ENCODE data around the gene PPME1.

PPME1 gene

DNA sequence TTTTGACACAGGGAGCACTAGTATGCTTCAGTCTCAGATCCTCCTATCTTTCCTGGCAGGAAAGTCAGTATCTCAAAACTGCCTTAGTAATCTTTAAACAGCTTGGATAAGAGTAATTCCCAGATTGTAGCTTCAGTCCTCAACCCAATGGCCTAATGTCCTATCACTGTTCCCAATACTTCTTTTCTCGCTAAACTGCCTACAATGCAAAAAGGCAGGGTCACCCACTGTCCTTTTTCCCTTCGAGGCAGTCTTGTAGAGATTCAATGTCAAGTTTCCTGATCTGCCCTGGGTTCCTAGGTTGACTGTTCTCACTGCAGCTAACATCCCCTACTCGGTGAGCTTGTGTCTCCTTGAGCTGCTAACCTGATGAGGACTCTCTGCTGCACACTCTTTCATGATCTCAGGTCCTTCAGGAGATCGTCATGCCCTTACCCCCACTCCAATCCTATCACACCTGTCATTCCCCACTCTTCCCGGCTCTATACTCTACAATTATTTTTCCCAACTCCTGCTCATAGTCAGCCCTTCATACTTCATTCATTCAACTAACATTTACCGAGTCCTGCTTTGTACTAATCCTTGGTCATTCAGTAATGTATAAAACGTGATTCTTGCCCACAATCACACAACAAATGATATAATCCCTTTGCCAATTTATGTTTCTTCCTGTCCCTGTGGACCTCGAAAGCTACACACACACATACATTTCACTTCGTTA lies 1.2 kb upstream of the PPME1 start:
- Histone ChIP-seq H3K27me3 (ENCODE audit: control insufficient read depth, insufficient read depth, low read length) (no peaks in the 10 kb centered on the region), H3K27ac (ENCODE audit: low read depth, low read length) (peak overlapping the region; percentile 92), H3K4me3 (ENCODE audit: low read length) (peak overlapping the region; percentile 94), H3K4me1 (ENCODE audit: control insufficient read depth, insufficient read depth, low read length) (peaks cover 13% of the 10 kb centered on the region), H3K36me3 (ENCODE audit: control insufficient read depth, insufficient read depth, low read length) (no peaks in the 10 kb centered on the region), H3K9ac (ENCODE audit: low read length) (peak overlapping the region; percentile 80)

DNA sequence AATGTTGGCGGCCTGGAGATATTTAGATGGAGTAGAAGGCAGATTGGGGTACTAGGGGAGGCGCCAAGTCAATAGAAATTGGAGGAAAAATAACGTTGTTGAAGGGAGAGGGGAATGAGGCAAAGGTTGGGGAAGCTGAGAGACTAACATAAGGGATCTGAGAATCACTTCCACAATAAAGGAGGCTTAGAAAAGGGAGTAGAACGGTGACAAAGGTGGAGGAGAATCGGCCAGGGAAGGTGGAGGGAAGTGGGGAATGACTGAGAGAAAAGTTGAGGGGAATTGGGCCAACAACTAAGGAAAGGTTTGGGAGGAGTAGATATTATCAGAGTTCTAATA lies 510 bp downstream of the PPME1 start:
- H3K27ac ChIP-seq (ENCODE audit: low read depth, low read length), result peak overlapping the region; percentile 92
- peak overlapping the region; percentile 72 for H3K9ac ChIP-seq (ENCODE audit: low read length)
- peak overlapping the region; percentile 94 for H3K4me3 ChIP-seq (ENCODE audit: low read length)
- H3K27me3 ChIP-seq (ENCODE audit: control insufficient read depth, insufficient read depth, low read length), result no peaks in the 10 kb centered on the region
- peaks cover 13% of the 10 kb centered on the region for H3K4me1 ChIP-seq (ENCODE audit: control insufficient read depth, insufficient read depth, low read length)
- no peaks in the 10 kb centered on the region for H3K36me3 ChIP-seq (ENCODE audit: control insufficient read depth, insufficient read depth, low read length)

DNA sequence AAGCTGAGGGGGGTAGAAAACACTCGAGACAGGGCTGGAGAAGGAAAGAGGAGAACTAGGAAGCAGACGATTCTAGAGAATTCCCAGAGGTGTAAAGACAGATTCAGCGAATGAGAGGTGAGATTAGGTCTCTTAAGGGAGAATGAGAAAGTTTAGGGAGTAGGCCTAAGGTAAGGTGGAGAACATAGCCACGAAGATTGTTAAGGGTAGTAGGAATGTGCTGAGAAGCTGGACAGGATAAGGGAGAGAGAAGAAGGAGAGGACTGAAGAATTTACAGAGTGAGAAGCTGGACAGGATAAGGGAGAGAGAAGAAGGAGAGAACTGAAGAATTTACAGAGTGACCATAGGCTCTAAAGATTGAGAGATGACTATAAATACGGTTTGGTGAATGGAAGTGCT lies 908 bp downstream of the PPME1 start:
- Histone ChIP-seq H3K4me1 (ENCODE audit: control insufficient read depth, insufficient read depth, low read length) (peaks cover 13% of the 10 kb centered on the region), H3K4me3 (ENCODE audit: low read length) (peak overlapping the region; percentile 94), H3K9ac (ENCODE audit: low read length) (no peak overlapping the region)

DNA sequence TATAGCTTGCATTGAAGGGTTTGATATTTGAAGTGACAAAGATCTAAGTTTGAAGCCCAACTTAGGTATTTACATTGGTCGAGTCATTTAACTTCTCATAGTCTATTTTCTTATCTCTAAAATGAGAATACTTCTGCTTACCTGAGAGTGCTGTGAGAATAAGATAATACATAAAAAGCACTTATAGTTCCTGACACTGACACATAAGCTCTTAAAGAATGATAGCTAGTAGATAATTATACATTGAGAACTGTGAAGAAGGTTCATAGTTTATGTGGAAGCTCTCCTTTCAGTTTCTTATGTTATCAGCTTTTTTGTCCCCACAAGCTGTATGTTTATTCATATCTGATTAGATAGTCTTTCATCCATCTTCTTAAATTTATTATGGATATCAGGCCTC lies 4.8 kb downstream of the PPME1 start:
- Histone ChIP-seq H3K9ac (ENCODE audit: low read length) (no peak overlapping the region), H3K36me3 (ENCODE audit: control insufficient read depth, insufficient read depth, low read length) (no peaks in the 10 kb centered on the region), H3K27ac (ENCODE audit: low read depth, low read length) (no peak overlapping the region), H3K27me3 (ENCODE audit: control insufficient read depth, insufficient read depth, low read length) (no peaks in the 10 kb centered on the region), H3K4me3 (ENCODE audit: low read length) (no peak overlapping the region), H3K4me1 (ENCODE audit: control insufficient read depth, insufficient read depth, low read length) (peaks cover 7% of the 10 kb centered on the region)

More for the DNA sequence above, 908 bp downstream of the PPME1 start:
- H3K27ac ChIP-seq (ENCODE audit: low read depth, low read length), result no peak overlapping the region
- H3K36me3 ChIP-seq (ENCODE audit: control insufficient read depth, insufficient read depth, low read length), result no peaks in the 10 kb centered on the region
- H3K27me3 ChIP-seq (ENCODE audit: control insufficient read depth, insufficient read depth, low read length), result no peaks in the 10 kb centered on the region

DNA sequence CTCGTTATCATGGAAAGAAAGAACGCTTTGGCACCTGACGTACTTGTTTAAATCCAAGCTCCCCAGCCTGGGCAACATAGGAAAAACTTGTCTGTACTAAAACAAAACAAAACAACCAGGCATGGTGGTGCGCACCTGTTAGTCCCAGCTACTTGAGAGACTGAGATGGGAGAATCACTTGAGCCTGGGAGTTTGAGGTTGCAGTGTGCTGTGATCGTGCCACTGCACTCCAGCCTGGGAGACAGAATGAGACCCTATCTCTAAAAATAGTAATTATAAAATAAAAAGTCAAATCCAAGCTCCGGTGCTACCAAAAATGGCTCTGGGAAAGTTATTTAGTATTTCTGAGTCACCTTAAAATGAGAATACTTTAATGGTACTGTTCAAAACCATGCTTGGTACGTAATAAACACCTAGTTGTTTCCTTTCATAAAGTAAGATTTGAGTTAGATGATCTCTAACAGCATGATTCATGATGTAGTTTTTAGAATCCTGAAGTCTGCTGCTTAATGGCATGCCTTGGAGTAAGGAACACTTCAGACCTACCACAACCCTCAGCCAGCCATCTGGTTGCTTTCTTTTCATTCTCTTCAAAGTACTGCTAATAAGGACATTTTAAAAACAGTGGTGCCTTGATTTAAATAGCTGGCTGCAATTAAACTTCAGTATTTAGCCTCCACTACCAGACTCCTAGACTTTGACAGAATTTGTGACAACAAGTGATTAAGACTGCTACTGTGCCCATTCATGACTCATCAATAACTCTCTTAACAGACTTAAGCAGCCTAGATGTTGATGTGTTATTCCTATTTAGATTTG lies 8.4 kb downstream of the PPME1 start:
- H3K27me3 ChIP-seq (ENCODE audit: control insufficient read depth, insufficient read depth, low read length), result no peaks in the 10 kb centered on the region
- H3K27ac ChIP-seq (ENCODE audit: low read depth, low read length), result no peak overlapping the region
- H3K9ac ChIP-seq (ENCODE audit: low read length), result no peak overlapping the region
- H3K4me3 ChIP-seq (ENCODE audit: low read length), result no peak overlapping the region
- no peaks in the 10 kb centered on the region for H3K4me1 ChIP-seq (ENCODE audit: control insufficient read depth, insufficient read depth, low read length)
- no peaks in the 10 kb centered on the region for H3K36me3 ChIP-seq (ENCODE audit: control insufficient read depth, insufficient read depth, low read length)

DNA sequence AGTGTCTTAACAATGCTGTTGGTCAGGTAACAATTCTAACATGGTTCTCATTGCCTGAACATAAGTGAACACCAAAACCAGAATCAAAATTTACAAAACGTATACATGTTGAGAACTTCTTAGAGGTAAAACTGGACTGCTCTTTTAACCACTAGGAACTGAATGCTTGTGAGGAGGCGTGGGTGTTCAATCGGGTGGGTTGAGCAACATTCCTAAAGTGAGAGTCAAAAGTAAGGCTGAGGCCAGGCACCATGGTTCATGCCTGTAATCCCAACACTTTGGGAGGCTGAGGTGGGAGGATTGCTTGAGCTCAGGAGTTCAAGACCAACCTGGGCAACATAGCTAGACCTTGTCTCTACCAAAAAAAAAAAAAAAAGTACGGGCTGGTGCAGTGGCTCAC lies 11.5 kb downstream of the PPME1 start:
- H3K9ac ChIP-seq (ENCODE audit: low read length), result no peak overlapping the region
- H3K4me3 ChIP-seq (ENCODE audit: low read length), result no peak overlapping the region
- no peak overlapping the region for H3K27ac ChIP-seq (ENCODE audit: low read depth, low read length)
- no peaks in the 10 kb centered on the region for H3K4me1 ChIP-seq (ENCODE audit: control insufficient read depth, insufficient read depth, low read length)
- no peaks in the 10 kb centered on the region for H3K36me3 ChIP-seq (ENCODE audit: control insufficient read depth, insufficient read depth, low read length)
- H3K27me3 ChIP-seq (ENCODE audit: control insufficient read depth, insufficient read depth, low read length), result no peaks in the 10 kb centered on the region

DNA sequence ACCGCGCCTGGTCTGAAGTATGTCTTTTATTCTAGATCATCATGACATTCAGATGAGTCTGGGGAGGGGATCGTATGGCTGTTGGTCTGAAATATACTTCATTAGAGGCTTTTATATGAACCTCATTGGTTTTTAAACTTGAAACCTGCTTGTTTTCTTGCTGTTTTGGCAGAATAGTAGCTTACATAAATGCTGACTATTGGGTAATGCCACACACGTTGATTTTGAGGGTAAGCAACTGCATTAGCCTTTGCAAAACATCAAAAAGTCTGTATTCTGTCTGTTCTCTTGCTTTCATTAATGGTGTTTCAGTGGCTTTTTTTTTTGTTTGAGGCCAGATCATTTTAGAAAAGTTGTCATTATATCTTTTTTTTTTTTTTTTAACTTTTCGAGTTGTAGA lies 14.2 kb downstream of the PPME1 start:
- H3K4me3 ChIP-seq (ENCODE audit: low read length), result no peak overlapping the region
- no peak overlapping the region for H3K9ac ChIP-seq (ENCODE audit: low read length)
- no peak overlapping the region for H3K27ac ChIP-seq (ENCODE audit: low read depth, low read length)
- no peaks in the 10 kb centered on the region for H3K4me1 ChIP-seq (ENCODE audit: control insufficient read depth, insufficient read depth, low read length)
- H3K36me3 ChIP-seq (ENCODE audit: control insufficient read depth, insufficient read depth, low read length), result no peaks in the 10 kb centered on the region
- H3K27me3 ChIP-seq (ENCODE audit: control insufficient read depth, insufficient read depth, low read length), result no peaks in the 10 kb centered on the region

DNA sequence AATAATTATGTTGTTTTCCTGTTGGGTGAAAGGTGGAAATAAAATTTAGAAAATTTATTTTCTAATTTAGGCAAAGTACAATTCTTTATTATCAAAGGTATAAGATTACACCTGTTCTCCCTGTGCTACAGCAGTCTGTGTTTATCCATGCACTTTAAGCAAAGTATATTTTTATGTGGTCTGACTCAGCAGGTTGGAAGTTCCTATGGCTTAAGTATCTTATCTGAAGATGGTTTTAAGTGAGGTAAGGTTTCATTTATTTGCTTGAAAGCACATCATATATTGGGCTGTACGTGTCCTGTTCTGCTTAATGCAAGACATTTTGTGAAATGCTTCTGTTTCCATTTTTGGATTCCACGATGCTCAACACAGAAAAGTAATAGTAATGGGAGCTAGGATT lies 14.6 kb downstream of the PPME1 start:
- Histone ChIP-seq H3K27ac (ENCODE audit: low read depth, low read length) (no peak overlapping the region), H3K27me3 (ENCODE audit: control insufficient read depth, insufficient read depth, low read length) (no peaks in the 10 kb centered on the region), H3K4me3 (ENCODE audit: low read length) (no peak overlapping the region), H3K36me3 (ENCODE audit: control insufficient read depth, insufficient read depth, low read length) (no peaks in the 10 kb centered on the region), H3K9ac (ENCODE audit: low read length) (no peak overlapping the region), H3K4me1 (ENCODE audit: control insufficient read depth, insufficient read depth, low read length) (no peaks in the 10 kb centered on the region)

DNA sequence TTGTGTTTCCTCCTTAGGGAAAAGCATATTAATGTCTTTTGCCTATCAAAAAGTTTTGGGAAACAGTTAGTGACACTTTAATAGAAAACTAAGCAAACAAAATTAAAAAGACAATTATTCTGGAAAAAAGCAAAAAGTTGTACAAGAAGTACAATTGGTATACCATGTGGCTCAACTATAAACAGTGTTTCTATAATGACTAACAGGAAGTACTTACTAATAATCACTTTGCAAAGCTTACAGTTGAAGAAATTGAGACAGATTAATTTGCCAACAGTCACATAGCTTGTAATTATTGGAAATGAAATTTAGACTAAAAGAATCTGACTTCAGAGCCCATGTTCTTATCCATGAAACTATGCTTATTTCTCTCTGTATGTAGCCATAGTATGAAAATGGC lies 24.7 kb downstream of the PPME1 start:
- Histone ChIP-seq H3K27ac (ENCODE audit: low read depth, low read length) (no peak overlapping the region), H3K4me1 (ENCODE audit: control insufficient read depth, insufficient read depth, low read length) (no peaks in the 10 kb centered on the region), H3K4me3 (ENCODE audit: low read length) (no peak overlapping the region), H3K9ac (ENCODE audit: low read length) (no peak overlapping the region), H3K36me3 (ENCODE audit: control insufficient read depth, insufficient read depth, low read length) (peaks cover 2% of the 10 kb centered on the region), H3K27me3 (ENCODE audit: control insufficient read depth, insufficient read depth, low read length) (no peaks in the 10 kb centered on the region)

DNA sequence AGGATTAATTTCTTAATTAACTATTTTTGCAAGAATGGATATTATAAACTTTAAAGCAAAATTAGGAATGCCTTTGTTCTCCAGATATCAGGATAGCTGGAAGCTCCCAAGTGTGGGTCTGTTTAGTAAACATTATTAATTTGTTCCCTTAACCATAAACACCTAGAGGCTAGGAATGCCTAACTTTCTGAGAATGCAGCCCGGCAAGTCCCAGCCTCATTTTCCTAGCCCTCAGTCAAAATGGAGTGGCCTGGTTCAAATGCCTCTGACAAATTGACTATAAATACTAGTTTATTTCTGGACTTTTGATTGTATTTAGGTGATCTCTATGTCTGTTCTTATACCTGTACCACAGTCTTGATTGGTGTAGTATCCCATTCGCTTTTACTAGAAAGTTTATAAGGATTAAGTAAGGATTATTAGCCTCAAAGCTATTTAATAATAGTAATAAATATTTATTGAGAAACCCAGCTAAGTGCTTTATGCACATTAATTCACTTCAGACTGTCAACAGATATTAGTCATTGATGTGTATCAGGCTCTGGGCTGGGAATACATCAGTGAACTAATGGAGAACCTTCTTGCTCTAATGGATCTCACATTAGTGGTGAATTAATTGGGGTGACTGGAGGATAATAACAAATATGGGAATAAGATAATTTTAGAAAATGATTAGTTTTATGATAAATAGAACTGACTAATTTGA lies 25.8 kb downstream of the PPME1 start:
- Histone ChIP-seq H3K4me3 (ENCODE audit: low read length) (no peak overlapping the region), H3K36me3 (ENCODE audit: control insufficient read depth, insufficient read depth, low read length) (peaks cover 2% of the 10 kb centered on the region), H3K9ac (ENCODE audit: low read length) (no peak overlapping the region), H3K4me1 (ENCODE audit: control insufficient read depth, insufficient read depth, low read length) (no peaks in the 10 kb centered on the region), H3K27ac (ENCODE audit: low read depth, low read length) (no peak overlapping the region), H3K27me3 (ENCODE audit: control insufficient read depth, insufficient read depth, low read length) (no peaks in the 10 kb centered on the region)

DNA sequence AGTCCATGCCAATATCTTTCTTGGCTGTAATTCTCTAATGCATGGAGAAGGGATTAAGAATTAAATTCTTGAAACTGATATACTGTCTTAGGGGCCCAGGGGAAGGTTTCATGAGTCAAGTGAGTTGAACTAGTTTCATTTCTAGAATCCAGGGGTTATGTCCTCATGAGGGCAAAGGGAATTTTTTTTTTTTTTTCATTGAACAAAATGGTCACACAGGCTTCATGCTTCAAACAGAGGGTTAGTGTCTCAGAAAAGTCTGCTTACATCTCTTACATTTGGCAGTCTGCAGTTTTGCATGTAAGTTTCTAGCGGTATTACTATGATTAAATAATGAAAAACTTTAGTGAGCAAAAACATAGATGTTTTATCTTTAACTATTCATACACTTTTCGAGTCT lies 32.9 kb downstream of the PPME1 start:
- Histone ChIP-seq H3K27ac (ENCODE audit: low read depth, low read length) (no peak overlapping the region), H3K4me3 (ENCODE audit: low read length) (no peak overlapping the region), H3K9ac (ENCODE audit: low read length) (no peak overlapping the region), H3K27me3 (ENCODE audit: control insufficient read depth, insufficient read depth, low read length) (no peaks in the 10 kb centered on the region), H3K4me1 (ENCODE audit: control insufficient read depth, insufficient read depth, low read length) (no peaks in the 10 kb centered on the region), H3K36me3 (ENCODE audit: control insufficient read depth, insufficient read depth, low read length) (no peaks in the 10 kb centered on the region)

DNA sequence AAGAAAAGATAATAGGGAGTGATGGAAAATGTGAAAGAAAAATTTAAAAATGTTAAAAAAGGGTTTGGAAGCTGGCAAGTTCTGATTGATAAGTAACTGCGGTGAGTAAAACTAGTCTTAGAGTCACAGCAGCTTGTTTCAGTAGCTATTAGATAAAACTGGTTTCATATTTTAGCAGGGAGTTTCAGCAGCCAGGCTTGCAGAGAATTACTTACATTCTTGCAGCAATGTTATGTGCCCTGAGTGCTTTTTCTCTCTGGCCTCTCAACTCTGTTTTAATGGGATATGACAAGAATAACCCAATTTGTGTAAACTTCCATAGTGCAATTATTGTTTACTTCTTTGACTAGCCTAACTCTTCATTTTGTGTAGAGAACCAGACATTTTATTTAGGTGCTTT lies 33.6 kb downstream of the PPME1 start:
- no peak overlapping the region for H3K9ac ChIP-seq (ENCODE audit: low read length)
- no peak overlapping the region for H3K27ac ChIP-seq (ENCODE audit: low read depth, low read length)
- H3K27me3 ChIP-seq (ENCODE audit: control insufficient read depth, insufficient read depth, low read length), result no peaks in the 10 kb centered on the region
- H3K36me3 ChIP-seq (ENCODE audit: control insufficient read depth, insufficient read depth, low read length), result no peaks in the 10 kb centered on the region
- no peak overlapping the region for H3K4me3 ChIP-seq (ENCODE audit: low read length)
- no peaks in the 10 kb centered on the region for H3K4me1 ChIP-seq (ENCODE audit: control insufficient read depth, insufficient read depth, low read length)
